ENCODE measurements around the gene USP24.

- TF ChIP-seq CTCF (IDR thresholded peaks at IDR 0.05), result no peak
- TF ChIP-seq POLR2A (IDR thresholded peaks at IDR 0.05), result no peak
These were observed 145.9 kb downstream of the USP24 start for GRCh38 chr1:55069280-55069679.
